MM.1S (cell line): ENCODE results near the gene FBXO34.

ENCODE experiments used
- DNase-seq: peaks from one replicate; pipeline ENCODE4 v3.0.0-alpha.2; 2015
- H2AFZ ChIP-seq: fragments of 300-600 bp; sonication (generic); 2 replicates; pipeline ENCODE4 v1.6.0; 2016; ENCODE audit warnings: antibody characterized with exemption, low read length
- H3F3A ChIP-seq: fragments of 300-600 bp; sonication (generic); 2 replicates; pipeline ENCODE4 v1.6.1; 2016; ENCODE audit warnings: mild to moderate bottlenecking, antibody characterized with exemption, low read length, moderate library complexity, mixed read lengths; ENCODE audit not compliant: insufficient read depth
- H3K27ac ChIP-seq: fragments of 300-600 bp; sonication (generic); 2 replicates; pipeline ENCODE4 v1.5.1; 2016; ENCODE audit warnings: mild to moderate bottlenecking, low read length
- H3K27me3 ChIP-seq: fragments of 300-600 bp; sonication (generic); replicated peaks from 2 replicates; pipeline ENCODE4 v1.6.0; 2016; ENCODE audit warnings: low read length; ENCODE audit not compliant: insufficient read depth
- H3K36me3 ChIP-seq: fragments of 300-600 bp; sonication (generic); replicated peaks from 2 replicates; pipeline ENCODE4 v1.6.1; 2016; ENCODE audit warnings: mild to moderate bottlenecking, low read length, mixed read lengths; ENCODE audit not compliant: insufficient read depth
- H3K4me1 ChIP-seq: fragments of 300-600 bp; sonication (generic); 2 replicates; pipeline ENCODE4 v1.6.1; 2016; ENCODE audit warnings: low read length, mixed read lengths
- H3K4me2 ChIP-seq: fragments of 300-600 bp; sonication (generic); 2 replicates; pipeline ENCODE4 v1.6.0; 2016; ENCODE audit warnings: low read depth, low read length
- H3K4me3 ChIP-seq: fragments of 300-600 bp; sonication (generic); 2 replicates; pipeline ENCODE4 v1.5.1; 2016; ENCODE audit warnings: low read length, mixed read lengths
- H3K79me2 ChIP-seq: fragments of 300-600 bp; sonication (generic); 2 replicates; pipeline ENCODE4 v1.6.1; 2016; ENCODE audit warnings: mixed run types, low read length, mixed read lengths
- H3K9ac ChIP-seq: fragments of 300-600 bp; sonication (generic); 2 replicates; pipeline ENCODE4 v1.6.1; 2016; ENCODE audit warnings: low read length, mixed read lengths
- H3K9me2 ChIP-seq: fragments of 300-600 bp; sonication (generic); replicated peaks from 2 replicates; pipeline ENCODE4 v1.6.1; 2016; ENCODE audit warnings: mild to moderate bottlenecking, low read length, mixed read lengths; ENCODE audit not compliant: insufficient read depth
- H3K9me3 ChIP-seq: fragments of 300-600 bp; sonication (generic); replicated peaks from 2 replicates; pipeline ENCODE4 v1.6.1; 2016; ENCODE audit warnings: mild to moderate bottlenecking, low read length, mixed read lengths; ENCODE audit not compliant: insufficient read depth
- H4K20me1 ChIP-seq: fragments of 300-600 bp; sonication (generic); 2 replicates; pipeline ENCODE4 v1.6.1; 2016; ENCODE audit warnings: mild to moderate bottlenecking, low read length, moderate library complexity, mixed read lengths; ENCODE audit not compliant: insufficient read depth
- EZH2 ChIP-seq: fragments of 300-600 bp; sonication (generic); optimal IDR thresholded peaks from 2 replicates; pipeline ENCODE3; 2017; ENCODE audit warnings: low read depth, mild to moderate bottlenecking, antibody characterized with exemption, low read length, mixed read lengths
- EZH2phosphoT487 ChIP-seq: fragments of 300-600 bp; sonication (generic); IDR thresholded peaks from 2 replicates; pipeline ENCODE4 v1.6.1; 2018; ENCODE audit warnings: antibody characterized with exemption, low read length
- TF ChIP-seq, protein P1 (sequence below): fragments of 300-600 bp; sonication (generic); IDR thresholded peaks from 2 replicates; pipeline ENCODE4 v1.5.1; 2016; ENCODE audit warnings: antibody characterized with exemption, low read length, mixed read lengths

FBXO34 gene

DNA sequence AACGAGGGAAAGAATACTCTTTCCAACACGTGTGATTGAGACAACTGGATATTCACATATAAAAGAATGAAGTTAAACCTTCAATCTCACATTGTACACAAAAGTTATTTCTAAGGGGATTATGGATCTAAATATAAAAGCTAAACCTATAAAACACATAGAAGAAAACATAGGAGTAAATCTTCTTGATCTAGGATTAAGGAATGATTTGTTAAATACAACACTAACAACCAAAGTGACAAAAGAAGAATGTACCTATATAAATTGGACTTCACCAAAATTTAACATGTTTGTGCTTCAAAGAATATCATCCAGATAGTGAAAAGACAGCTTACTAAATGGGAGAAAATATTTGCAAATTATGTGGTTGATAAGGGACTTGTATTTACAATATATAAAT, 43.0 kb upstream of the FBXO34 start:
- no peak overlapping the region for H2AFZ ChIP-seq
- no peak for DNase-seq
- H4K20me1 ChIP-seq = no peaks in the 10 kb centered on the region
- TF ChIP-seq, protein P1, sequence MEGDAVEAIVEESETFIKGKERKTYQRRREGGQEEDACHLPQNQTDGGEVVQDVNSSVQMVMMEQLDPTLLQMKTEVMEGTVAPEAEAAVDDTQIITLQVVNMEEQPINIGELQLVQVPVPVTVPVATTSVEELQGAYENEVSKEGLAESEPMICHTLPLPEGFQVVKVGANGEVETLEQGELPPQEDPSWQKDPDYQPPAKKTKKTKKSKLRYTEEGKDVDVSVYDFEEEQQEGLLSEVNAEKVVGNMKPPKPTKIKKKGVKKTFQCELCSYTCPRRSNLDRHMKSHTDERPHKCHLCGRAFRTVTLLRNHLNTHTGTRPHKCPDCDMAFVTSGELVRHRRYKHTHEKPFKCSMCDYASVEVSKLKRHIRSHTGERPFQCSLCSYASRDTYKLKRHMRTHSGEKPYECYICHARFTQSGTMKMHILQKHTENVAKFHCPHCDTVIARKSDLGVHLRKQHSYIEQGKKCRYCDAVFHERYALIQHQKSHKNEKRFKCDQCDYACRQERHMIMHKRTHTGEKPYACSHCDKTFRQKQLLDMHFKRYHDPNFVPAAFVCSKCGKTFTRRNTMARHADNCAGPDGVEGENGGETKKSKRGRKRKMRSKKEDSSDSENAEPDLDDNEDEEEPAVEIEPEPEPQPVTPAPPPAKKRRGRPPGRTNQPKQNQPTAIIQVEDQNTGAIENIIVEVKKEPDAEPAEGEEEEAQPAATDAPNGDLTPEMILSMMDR = no peak
- TF ChIP-seq EZH2 (no peak), EZH2phosphoT487 (no peak)
- H3K36me3 ChIP-seq = no peaks in the 10 kb centered on the region
- no peak overlapping the region for H3K9ac ChIP-seq
- no peaks in the 10 kb centered on the region for H3F3A ChIP-seq
- H3K27ac ChIP-seq = no peak overlapping the region
- H3K4me3 ChIP-seq = no peak overlapping the region
- H3K4me2 ChIP-seq = no peak overlapping the region
- no peaks in the 10 kb centered on the region for H3K9me2 ChIP-seq
- H3K27me3 ChIP-seq = no peaks in the 10 kb centered on the region
- no peaks in the 10 kb centered on the region for H3K4me1 ChIP-seq
- no peaks in the 10 kb centered on the region for H3K79me2 ChIP-seq
- no peaks in the 10 kb centered on the region for H3K9me3 ChIP-seq

DNA sequence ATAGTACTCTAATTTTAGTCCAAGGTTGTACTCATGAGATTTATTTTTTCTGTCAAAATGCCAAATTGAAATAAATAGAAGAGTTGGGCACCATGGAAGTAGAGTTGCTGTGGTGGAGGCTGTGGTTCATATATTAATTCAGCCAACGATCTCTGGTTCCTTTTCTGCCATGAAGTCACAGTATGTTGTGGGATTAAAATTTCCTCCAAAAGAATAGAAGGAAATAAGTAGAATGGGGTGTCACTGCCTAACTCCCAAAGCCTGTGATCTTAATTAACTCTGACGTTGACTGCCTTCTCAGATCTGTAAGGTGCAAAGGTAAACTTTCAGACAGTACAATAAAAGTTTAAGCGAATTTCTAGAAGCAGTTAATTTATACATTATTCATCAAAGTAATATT, 37.6 kb upstream of the FBXO34 start:
- Histone ChIP-seq H3K4me2 (no peak overlapping the region), H3K4me3 (no peak overlapping the region), H3F3A (no peaks in the 10 kb centered on the region), H3K9ac (no peak overlapping the region), H3K36me3 (no peaks in the 10 kb centered on the region), H3K4me1 (no peaks in the 10 kb centered on the region), H4K20me1 (no peaks in the 10 kb centered on the region), H2AFZ (no peak overlapping the region), H3K9me2 (no peaks in the 10 kb centered on the region), H3K27ac (no peak overlapping the region), H3K27me3 (no peaks in the 10 kb centered on the region), H3K79me2 (no peaks in the 10 kb centered on the region), H3K9me3 (no peaks in the 10 kb centered on the region)
- TF ChIP-seq EZH2phosphoT487 = no peak
- TF ChIP-seq EZH2 = no peak
- TF ChIP-seq, protein P1 = no peak
- DNase-seq = no peak

DNA sequence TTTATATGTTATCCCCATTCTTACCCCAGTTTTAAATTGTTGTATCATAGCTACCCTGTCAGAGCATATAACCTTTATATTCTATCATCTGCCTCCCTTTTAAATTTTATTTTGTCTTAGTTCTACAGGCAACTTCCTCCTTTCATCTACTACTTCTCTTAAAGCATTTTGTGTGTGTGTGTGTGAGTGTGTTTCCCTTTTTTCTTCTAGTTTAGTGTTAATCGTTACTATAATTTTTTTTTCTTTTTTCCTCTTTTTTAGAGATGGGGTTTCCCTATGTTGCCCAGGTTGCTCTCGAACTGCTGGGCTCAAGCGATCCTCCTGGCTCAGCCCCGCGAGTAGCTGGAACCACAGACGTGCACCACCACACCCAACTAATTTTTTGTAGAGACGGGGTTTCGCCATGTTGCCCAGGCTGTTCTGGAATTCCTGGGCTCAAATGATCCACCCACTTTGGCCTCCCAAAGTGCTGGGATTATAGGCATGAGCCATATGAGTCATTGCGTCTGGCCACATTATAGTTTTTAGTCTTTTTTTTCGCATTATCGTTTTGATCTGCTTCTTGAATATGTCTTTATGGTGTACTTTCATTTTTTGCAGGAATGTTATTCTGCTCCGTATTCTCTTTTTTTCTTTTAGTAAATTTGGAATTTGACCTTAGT, 33.1 kb upstream of the FBXO34 start:
- Histone ChIP-seq H3K27me3 (no peaks in the 10 kb centered on the region), H3K36me3 (no peaks in the 10 kb centered on the region), H3K9ac (no peak overlapping the region), H3K9me3 (no peaks in the 10 kb centered on the region), H3K4me3 (no peak overlapping the region), H3F3A (no peaks in the 10 kb centered on the region), H4K20me1 (no peaks in the 10 kb centered on the region), H2AFZ (no peak overlapping the region), H3K4me2 (no peak overlapping the region), H3K9me2 (no peaks in the 10 kb centered on the region), H3K79me2 (no peaks in the 10 kb centered on the region), H3K27ac (no peak overlapping the region), H3K4me1 (no peaks in the 10 kb centered on the region)
- no peak for DNase-seq
- TF ChIP-seq, protein P1 = no peak
- no peak for TF ChIP-seq EZH2phosphoT487
- TF ChIP-seq EZH2 = no peak
